HEK293T (cell line): ENCODE data around the gene RRP8.

Source experiments
- BHLHE40 ChIP-seq: fragments of 450-650 bp; IDR thresholded peaks from 2 replicates; pipeline ENCODE4 v1.6.1; 2016; ENCODE audit warnings: mild to moderate bottlenecking, moderate library complexity, borderline replicate concordance
- CTBP1 ChIP-seq: fragments of 450-650 bp; IDR thresholded peaks from 2 replicates; pipeline ENCODE4 v1.6.1; 2016; ENCODE audit warnings: borderline replicate concordance
- FOXK2 ChIP-seq: fragments of 450-650 bp; IDR thresholded peaks from 2 replicates; pipeline ENCODE4 v1.6.1; 2016; ENCODE audit warnings: mild to moderate bottlenecking
- L3MBTL2 ChIP-seq: fragments of 450-650 bp; conservative IDR thresholded peaks from 2 replicates; pipeline ENCODE4 v1.6.1; 2016; ENCODE audit warnings: mild to moderate bottlenecking
- NFRKB ChIP-seq: fragments of 450-650 bp; IDR thresholded peaks from 2 replicates; pipeline ENCODE4 v1.6.1; 2016; ENCODE audit warnings: mild to moderate bottlenecking, moderate library complexity
- TARDBP ChIP-seq: fragments of 450-650 bp; IDR thresholded peaks from 2 replicates; pipeline ENCODE4 v1.6.1; 2016

DNA sequence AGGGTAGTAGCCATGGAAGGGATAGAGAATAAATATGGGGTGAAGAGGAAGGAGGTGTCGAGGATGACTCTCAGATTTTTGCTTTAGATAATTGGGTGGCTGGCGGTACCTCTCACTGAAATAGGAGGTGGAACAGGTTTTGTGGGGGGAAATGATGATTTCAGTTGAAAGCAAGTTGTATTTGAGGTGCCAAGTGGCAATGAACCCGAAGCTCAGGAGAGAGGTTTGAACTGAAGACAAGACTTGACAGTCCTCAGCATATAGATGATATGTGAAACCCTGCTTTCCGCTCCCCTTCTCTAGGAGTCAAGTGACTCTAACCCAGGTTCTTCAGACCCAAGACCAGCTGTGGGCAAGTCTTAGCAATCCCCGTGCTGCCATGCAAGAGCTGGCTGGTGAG lies 33.7 kb downstream of the RRP8 start:
- TF ChIP-seq CTBP1 (no peak), L3MBTL2 (no peak), BHLHE40 (no peak), FOXK2 (no peak), NFRKB (no peak), TARDBP (no peak)
